Suppressor macrophage treated with lipopolysaccharide for 4 hours (primary cell): ENCODE measurements around the gene RRP36.
A peak's percentile ranks its signal among the peaks of the same experiment; 100 is the strongest.

Experiments
- DNase-seq: peaks from one replicate; pipeline ENCODE4 v3.0.0-alpha.2; 2020

RRP36 gene

DNA sequence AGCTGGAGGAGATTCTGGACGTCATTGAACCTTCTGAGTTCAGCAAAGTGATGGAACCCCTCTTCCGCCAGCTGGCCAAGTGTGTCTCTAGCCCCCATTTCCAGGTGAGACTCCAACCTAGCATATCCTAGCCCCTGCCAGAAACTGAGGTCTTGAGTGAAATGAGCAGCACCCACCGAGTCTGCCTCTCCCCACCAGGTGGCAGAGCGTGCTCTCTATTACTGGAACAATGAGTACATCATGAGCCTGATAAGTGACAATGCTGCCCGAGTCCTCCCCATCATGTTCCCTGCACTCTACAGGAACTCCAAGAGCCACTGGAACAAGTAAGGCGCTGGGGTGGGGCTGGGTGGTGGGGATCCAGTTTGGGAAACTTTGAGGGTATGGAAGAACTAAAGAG is 12.3 kb upstream of the RRP36 start:
- peak; percentile 27 for DNase-seq

GRCh38 chr6:43011207-43011606 is 10.2 kb upstream of the RRP36 start:
- no peak for DNase-seq

DNA sequence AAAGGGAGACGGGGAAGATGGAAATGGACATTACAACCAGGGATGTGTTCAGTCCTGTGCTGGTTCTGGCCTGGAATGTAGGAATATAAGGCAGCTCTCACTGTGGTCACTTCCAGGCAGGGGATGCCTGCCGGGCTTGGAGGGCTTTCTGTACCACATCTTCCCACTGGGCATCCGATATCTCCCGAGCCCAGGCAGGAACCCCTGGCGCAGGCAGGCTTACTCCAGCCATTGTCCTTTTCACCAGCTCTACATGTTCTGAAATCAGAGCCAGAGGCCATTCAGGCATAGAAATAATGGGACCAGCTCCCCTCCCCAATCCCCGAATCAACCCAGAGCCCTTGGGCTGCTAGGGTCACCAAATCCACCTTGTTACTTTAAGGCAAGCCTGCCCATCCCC is 9.1 kb upstream of the RRP36 start:
- DNase-seq, result no peak

GRCh38 chr6:43013097-43013842 is 8.2 kb upstream of the RRP36 start:
- DNase-seq, result peak; percentile 7

DNA sequence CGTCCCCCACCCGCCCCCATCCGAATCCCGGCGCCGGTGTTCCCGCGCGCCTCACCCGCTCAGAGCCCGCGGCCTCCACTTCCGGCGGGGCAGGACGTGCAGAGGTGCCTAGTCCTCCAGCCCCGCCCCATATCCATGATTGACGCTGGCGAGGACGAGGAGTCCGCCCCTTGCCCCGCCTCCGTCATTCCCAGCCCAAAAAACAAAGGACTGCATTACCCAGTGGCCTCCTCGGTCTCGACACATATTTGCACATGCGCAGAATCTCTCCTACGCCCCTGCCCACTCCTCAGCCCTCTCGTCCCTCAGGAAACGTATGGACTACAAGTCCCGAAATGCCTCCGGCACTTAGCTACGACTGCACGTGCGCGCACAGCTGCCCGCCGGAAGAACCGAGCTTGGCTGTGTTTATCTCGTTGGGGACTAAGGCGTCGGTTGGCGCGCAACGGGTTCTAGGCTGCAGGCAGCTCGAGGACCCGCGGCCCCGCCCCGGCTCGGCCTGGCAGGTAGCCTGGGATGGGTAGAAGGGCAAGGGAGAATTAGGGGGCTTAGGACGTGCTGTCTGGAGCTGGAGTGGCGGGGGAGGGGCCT is 7.5 kb upstream of the RRP36 start, which contains the start of the genes KLHDC3 and MEA1:
Gene KLHDC3 (plus strand): TSS at position 407 of the 591 bp plus-strand sequence. CDS start 2,944 bp downstream, outside the sequence.
Gene MEA1 (minus strand): TSS at position 104 of the 591 bp plus-strand sequence. CDS start 133 bp downstream, outside the sequence.
- peak; percentile 100 for DNase-seq

DNA sequence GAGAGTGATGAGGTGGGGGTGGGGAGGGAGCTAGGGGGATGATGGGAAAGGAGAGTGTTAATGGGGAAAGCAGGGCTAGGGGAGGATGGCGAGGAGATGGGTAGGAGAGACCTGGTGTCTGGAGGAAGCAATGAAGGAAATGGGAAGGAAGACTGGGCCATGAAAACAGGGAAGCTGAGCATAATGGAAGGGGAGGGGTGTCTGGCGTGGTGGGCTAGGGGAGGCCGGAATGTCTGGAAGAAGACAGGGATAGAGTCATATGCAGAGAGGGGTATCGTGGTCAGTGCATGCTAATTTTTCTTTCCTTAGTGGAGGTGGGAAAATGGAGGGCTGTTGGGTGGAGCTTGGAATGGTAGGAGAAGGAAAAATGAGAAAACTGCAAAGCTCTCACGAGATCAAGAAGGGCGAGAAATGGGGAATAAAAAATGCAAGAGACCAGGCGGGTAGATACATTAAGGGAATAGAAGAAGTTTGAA is 7.0 kb upstream of the RRP36 start:
- peak; percentile 14 for DNase-seq

DNA sequence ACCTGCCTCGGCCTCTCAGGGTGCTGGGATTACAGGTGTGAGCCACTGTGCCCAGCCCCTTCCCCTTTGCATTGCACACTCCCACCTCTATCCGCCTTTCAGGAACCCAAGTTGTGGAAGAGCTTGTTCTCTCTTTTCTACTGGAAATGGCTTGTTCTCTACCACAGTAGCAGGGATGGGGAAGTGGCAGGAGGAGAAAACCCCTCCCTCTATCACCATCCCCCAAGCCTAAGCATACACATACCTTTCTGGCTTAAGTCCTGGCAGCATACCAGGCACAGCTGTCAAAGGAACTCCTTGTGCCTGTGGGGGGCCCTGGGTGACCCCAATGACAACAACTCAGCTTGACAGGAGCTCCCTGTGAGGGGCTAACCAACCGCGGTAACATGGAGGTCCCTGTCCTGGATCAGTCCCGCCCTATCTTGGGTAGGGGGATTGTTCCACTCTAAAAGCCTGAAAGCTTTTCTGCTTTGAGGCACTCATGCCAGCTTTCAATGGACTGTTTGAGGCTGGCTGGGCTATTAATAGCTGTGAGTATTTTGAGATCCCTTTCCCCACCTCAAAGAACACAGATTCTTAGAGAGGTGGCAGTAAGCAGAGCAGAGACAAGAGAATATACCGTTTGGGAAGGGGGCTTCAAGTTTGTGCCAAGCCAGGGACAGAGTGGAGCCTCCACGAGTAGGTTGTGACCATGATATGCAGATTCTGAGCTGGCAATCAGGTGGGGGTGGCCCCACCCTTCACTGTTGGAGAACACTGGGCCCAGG is 5.1 kb upstream of the RRP36 start:
- DNase-seq, result peak; percentile 8

GRCh38 chr6:43016943-43017334 is 4.5 kb upstream of the RRP36 start:
- no peak for DNase-seq

GRCh38 chr6:43019152-43019551 is 2.3 kb upstream of the RRP36 start:
- DNase-seq, result no peak

GRCh38 chr6:43020052-43020705 is 1.2 kb upstream of the RRP36 start:
- DNase-seq, result no peak

GRCh38 chr6:43020847-43021246 is 576 bp upstream of the RRP36 start:
- DNase-seq, result no peak

DNA sequence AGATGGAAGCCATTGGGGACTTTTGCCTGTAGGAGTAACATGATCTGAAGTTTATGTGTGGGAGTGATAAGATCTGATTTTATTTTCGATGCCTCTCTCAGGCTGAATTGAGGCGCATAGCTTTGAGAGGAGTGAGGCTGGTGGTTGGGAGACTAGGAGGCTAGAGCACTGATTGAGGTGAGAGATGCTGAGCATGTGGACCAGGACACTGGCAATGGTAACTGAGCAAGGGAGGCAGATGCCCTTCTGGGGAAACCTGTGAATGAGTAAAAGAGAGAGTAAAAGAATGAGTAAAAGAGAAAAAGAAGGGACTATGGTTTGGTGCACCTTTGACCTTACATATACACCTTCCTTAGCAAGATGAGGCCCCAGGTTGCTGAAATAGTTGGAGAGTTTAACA is 3.0 kb downstream of the RRP36 start:
- DNase-seq, result no peak

DNA sequence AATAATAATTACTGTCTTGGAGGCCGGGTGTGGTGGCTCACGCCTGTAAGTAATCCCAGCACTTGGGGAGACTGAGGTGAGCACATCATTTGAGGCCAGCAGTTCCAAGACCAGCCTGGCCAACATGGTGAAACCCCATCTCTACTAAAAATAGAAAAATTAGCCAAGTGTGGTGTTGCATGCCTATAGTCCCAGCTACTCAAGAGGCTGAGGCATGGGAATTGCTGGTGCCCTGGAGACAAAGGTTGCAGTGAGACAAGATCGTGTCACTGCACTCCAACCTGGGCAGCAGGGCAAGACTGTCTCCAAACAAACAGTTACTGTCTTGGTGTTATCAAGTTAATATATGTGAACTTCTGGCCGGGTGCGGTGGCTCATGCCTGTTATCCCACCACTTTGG is 4.9 kb downstream of the RRP36 start:
- DNase-seq, result no peak

DNA sequence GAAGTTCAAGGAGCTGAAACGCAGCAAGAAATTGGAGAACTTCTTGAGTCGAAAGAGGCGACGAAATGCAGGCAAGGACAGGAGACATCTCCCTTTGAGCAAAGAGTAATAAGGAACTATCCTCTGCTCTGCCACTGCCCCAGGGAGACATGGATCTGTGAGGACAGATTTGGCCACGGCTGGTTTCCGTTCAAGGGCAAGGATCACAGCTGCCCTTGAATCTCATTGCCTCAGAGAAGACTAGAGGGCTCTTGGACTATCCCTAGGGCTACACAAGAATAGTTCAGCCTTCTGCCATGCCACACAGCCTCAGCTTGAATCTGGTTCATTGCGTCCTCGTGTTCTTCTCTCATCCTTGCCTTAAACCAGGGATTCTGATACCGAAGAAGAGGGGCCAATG is 7.7 kb downstream of the RRP36 start:
- DNase-seq, result no peak

- DNase-seq, result no peak
Measured at GRCh38 chr6:43032326-43032725, 10.9 kb downstream of the RRP36 start.

DNA sequence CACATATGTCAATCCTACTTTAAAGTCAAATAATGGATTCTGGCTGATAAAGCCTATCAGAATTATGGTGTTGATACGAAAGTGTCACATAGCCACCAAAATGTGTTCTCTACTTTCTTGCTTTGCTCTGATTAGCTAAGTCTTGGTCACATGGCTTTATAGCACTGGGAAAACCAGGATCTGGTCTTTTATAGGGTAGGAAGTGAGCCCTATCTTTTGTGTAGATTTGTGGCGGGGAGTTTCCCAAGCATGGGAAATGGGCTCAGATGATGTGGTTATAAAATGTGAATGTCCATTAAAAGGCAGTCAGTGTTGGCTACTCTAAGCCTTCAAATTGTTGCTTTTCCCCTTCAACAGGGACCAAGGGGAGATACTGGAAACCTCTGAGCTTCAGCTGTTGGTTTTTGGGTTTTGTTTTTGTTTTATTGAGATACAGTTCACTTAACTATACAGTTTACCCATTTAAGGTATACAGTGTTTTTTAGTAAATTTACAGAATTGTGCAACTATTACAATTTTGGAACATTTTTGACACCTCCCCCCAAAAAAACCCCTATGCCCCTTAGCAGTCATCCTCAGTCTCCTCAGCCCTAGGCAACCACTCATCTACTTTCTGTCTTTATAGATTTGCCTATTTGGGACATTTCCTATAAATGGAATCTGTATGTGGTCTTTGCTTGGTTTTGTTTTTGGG is 12.2 kb downstream of the RRP36 start:
- DNase-seq, result peak; percentile 44

GRCh38 chr6:43034190-43034525 is 12.7 kb downstream of the RRP36 start:
- DNase-seq, result no peak

DNA sequence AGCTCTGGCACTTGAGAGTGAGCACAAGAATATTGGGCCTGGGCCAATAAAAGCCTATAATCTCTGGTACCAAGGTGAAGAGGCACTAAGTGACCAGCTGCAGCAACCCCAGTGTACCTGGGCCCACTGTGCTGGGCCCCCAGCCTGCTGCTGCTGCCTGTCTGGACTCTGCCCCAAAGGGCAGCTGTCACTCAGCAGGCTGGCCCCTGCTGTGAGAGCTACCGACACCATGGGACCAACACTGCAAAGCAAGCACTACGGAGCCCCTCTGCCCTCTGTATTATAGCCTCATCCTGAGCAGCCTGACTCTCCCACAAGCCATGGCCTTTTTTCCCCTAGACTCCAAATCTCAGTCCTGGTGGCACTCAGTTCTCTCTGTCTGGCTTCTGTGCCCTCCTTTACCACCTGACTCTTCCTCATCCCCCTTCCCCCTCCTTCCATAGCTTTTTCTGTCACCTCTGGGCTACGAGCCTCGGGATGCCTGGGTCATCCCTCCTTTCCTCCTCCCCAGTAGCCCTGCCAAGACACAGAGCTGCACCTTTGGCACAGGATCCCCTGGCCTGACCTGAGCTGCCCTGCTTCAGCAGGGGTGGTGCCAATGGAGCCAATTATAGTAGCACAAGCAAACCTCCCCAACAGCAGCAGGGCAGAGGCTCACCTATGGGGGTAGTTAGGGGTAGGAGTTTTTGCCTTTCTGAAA is 14.2 kb downstream of the RRP36 start:
- no peak for DNase-seq

DNA sequence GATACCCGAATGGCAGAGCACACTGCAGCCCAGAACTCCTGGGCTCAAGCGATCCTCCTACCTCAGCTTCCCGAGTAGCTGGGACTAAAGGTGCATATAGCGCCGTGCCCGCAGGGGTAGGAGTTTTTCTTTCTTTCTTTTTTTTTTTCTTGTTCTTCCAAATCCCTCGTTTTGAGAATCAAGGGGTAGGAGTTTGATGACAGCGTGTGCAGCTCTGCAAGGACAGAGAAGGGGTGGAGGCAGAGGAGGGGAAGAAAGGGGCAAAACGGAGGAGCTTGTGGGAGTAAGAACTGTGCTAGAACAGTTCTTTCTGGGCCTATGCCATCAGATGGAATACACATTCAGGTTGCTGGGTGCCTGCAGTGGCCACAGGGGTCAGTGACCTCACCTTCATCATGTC is 15.3 kb downstream of the RRP36 start:
- DNase-seq, result no peak

GRCh38 chr6:43037197-43037596 is 15.8 kb downstream of the RRP36 start:
- no peak for DNase-seq

DNA sequence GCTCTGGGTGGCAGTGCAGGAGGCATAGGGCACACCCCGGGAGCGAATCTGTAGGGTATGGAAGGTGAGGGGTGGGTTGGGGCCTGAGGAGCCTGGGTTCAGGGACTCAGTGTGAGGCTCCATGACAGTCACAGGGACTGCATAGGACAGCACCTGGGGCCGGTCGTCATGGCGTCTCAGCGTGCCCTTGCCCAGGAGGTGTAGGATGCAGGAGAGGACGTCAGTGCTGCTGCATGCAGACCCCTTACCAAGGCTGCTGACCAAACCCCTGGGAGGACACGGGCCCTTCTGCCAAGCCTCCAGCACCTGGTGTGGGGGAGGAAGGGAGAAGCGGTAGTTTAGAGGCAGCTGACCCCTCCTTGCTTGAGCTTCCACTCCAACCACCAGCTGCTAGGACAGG is 16.3 kb downstream of the RRP36 start:
- DNase-seq, result no peak

- DNase-seq, result no peak
Measured at GRCh38 chr6:43038727-43039126, 17.3 kb downstream of the RRP36 start.
